Stimulated activated CD4-positive, alpha-beta T cell treated with anti-CD3 and anti-CD28 coated beads, Interleukin-2, amount 100 ng/mL, for 24 hours (primary cell): Measurements from ENCODE around the gene RALGPS2.
"Not testable (repeated sequence)": the region's sequence is repeated elsewhere in the genome, so short reads cannot be mapped to it uniquely, and the experiment has no call there.

Source experiments
- DNase-seq, 2 donors: peaks; one replicate each; pipeline ENCODE4 v3.0.0-alpha.2; 2020

Gene RALGPS2

GRCh38 chr1:178792394-178792793, 67.3 kb downstream of the RALGPS2 start:
- no peak for DNase-seq

- DNase-seq, result no peak
Measured at GRCh38 chr1:178796013-178796412, 71.0 kb downstream of the RALGPS2 start.

GRCh38 chr1:178797590-178797989, 72.5 kb downstream of the RALGPS2 start:
- no peak for DNase-seq

- DNase-seq, result no peak
Measured at GRCh38 chr1:178798232-178798861, 73.3 kb downstream of the RALGPS2 start.

- no peak for DNase-seq
Measured at GRCh38 chr1:178802873-178803272, 77.8 kb downstream of the RALGPS2 start.

GRCh38 chr1:178806665-178807300, 81.7 kb downstream of the RALGPS2 start:
- DNase-seq, result no peak

GRCh38 chr1:178808529-178808928, 83.5 kb downstream of the RALGPS2 start:
- DNase-seq, result no peak

- DNase-seq, result no peak
Measured at GRCh38 chr1:178810585-178810984, 85.5 kb downstream of the RALGPS2 start.

- DNase-seq, result no peak
Measured at GRCh38 chr1:178818416-178818815, 93.4 kb downstream of the RALGPS2 start.

GRCh38 chr1:178819123-178819522, 94.1 kb downstream of the RALGPS2 start:
- no peak for DNase-seq

- DNase-seq, result no peak
Measured at GRCh38 chr1:178821134-178821866, 96.3 kb downstream of the RALGPS2 start.

- DNase-seq, result no peak
Measured at GRCh38 chr1:178825167-178825566, 100.1 kb downstream of the RALGPS2 start.

GRCh38 chr1:178844436-178844835, 119.4 kb downstream of the RALGPS2 start:
- no peak for DNase-seq

- no peak for DNase-seq
Measured at GRCh38 chr1:178846306-178846705, 121.3 kb downstream of the RALGPS2 start.

- DNase-seq, result no peak
Measured at GRCh38 chr1:178847396-178847849, 122.4 kb downstream of the RALGPS2 start.

- not testable (repeated sequence) for DNase-seq
Measured at GRCh38 chr1:178847919-178848318, 122.9 kb downstream of the RALGPS2 start.

GRCh38 chr1:178849918-178850317, 124.9 kb downstream of the RALGPS2 start:
- no peak for DNase-seq

GRCh38 chr1:178857126-178857525, 132.1 kb downstream of the RALGPS2 start:
- no peak for DNase-seq

GRCh38 chr1:178862416-178862815, 137.4 kb downstream of the RALGPS2 start:
- no peak for DNase-seq

- DNase-seq, result no peak
Measured at GRCh38 chr1:178862864-178863263, 137.8 kb downstream of the RALGPS2 start.

- DNase-seq, result no peak
Measured at GRCh38 chr1:178864326-178864725, 139.3 kb downstream of the RALGPS2 start.

- DNase-seq, result no peak
Measured at GRCh38 chr1:178867670-178868069, 142.6 kb downstream of the RALGPS2 start.

- no peak for DNase-seq
Measured at GRCh38 chr1:178868706-178869105, 143.7 kb downstream of the RALGPS2 start.

GRCh38 chr1:178869119-178869697, 144.2 kb downstream of the RALGPS2 start:
- DNase-seq, result no peak
